GM12864 (cell line): ENCODE measurements around the gene TEX14.

ENCODE experiments used
- DNase-seq: peaks from one replicate; pipeline ENCODE4 v3.0.0-alpha.2; 2011; ENCODE audit warnings: low read depth
- H3K4me3 ChIP-seq: 2 replicates; pipeline ENCODE4 v1.5.1; 2011; ENCODE audit warnings: mild to moderate bottlenecking, low read depth, low read length, control low read depth
- CTCF ChIP-seq: IDR thresholded peaks from 2 replicates; pipeline ENCODE4 v1.5.1; 2011; ENCODE audit warnings: low read depth, mild to moderate bottlenecking, moderate library complexity, low read length, control low read depth, inconsistent platforms; ENCODE audit errors: missing control alignments

Gene TEX14

GRCh38 chr17:58577696-58578095 lies 114.1 kb downstream of the TEX14 start:
- DNase-seq = peak; percentile 49
- peak; percentile 80 for TF ChIP-seq CTCF
- no peak overlapping the region for H3K4me3 ChIP-seq

- no peak for DNase-seq
- no peak for TF ChIP-seq CTCF
- H3K4me3 ChIP-seq = no peak overlapping the region
Measured at GRCh38 chr17:58576679-58577367, 115.0 kb downstream of the TEX14 start.

GRCh38 chr17:58575511-58575910 lies 116.3 kb downstream of the TEX14 start:
- DNase-seq = no peak

GRCh38 chr17:58574025-58574424 lies 117.8 kb downstream of the TEX14 start:
- no peak for DNase-seq
- H3K4me3 ChIP-seq = no peak overlapping the region
- no peak for TF ChIP-seq CTCF

More at GRCh38 chr17:58575511-58575910, 116.3 kb downstream of the TEX14 start:
- no peak overlapping the region for H3K4me3 ChIP-seq
- no peak for TF ChIP-seq CTCF

- TF ChIP-seq CTCF = no peak
- no peak overlapping the region for H3K4me3 ChIP-seq
- no peak for DNase-seq
Measured at GRCh38 chr17:58572846-58573245, 119.0 kb downstream of the TEX14 start.

- H3K4me3 ChIP-seq = no peak overlapping the region
- DNase-seq = no peak
- no peak for TF ChIP-seq CTCF
Measured at GRCh38 chr17:58570758-58571157, 121.1 kb downstream of the TEX14 start.

- no peak overlapping the region for H3K4me3 ChIP-seq
- no peak for DNase-seq
- no peak for TF ChIP-seq CTCF
Measured at GRCh38 chr17:58569196-58569595, 122.6 kb downstream of the TEX14 start.
